H9 (cell line): ENCODE data around the gene IFNK. TPM values are rescaled to one million over a fixed set of nuclear protein-coding genes. Genes with fewer than 3 reads are reported as not detected.

Experiments
- DNase-seq: peaks from one replicate; pipeline ENCODE4 v3.0.0-alpha.2; 2017
- H2AFZ ChIP-seq: one replicate; pipeline ENCODE4 v1.6.1; 2013; ENCODE audit warnings: mild to moderate bottlenecking, low read length, control low read depth, moderate library complexity
- H2AK5ac ChIP-seq: 2 replicates; pipeline ENCODE4 v1.6.1; 2013; ENCODE audit warnings: low read length, control low read depth, mixed read lengths; ENCODE audit not compliant: insufficient read length
- H2BK120ac ChIP-seq: one replicate; pipeline ENCODE4 v1.6.1; 2013; ENCODE audit warnings: low read depth, mild to moderate bottlenecking, low read length, control low read depth, inconsistent platforms; ENCODE audit not compliant: poor library complexity, severe bottlenecking
- H2BK12ac ChIP-seq: 2 replicates; pipeline ENCODE4 v1.6.1; 2013; ENCODE audit warnings: low read length, control low read depth, mixed read lengths, low read depth; ENCODE audit not compliant: insufficient read length
- H2BK15ac ChIP-seq: 2 replicates; pipeline ENCODE4 v1.6.1; 2013; ENCODE audit warnings: low read depth, low read length, control low read depth
- H2BK20ac ChIP-seq: one replicate; pipeline ENCODE4 v1.6.1; 2013; ENCODE audit warnings: low read depth, mild to moderate bottlenecking, low read length, control low read depth, inconsistent platforms; ENCODE audit not compliant: poor library complexity, severe bottlenecking
- H2BK5ac ChIP-seq: 2 replicates; pipeline ENCODE4 v1.6.1; 2013; ENCODE audit warnings: low read length, control low read depth, mixed read lengths; ENCODE audit not compliant: insufficient read length
- H3K14ac ChIP-seq: 2 replicates; pipeline ENCODE4 v1.6.1; 2013; ENCODE audit warnings: low read length, control low read depth; ENCODE audit not compliant: insufficient read depth
- H3K18ac ChIP-seq: 2 replicates; pipeline ENCODE4 v1.6.1; 2013; ENCODE audit warnings: low read depth, mild to moderate bottlenecking, mixed read lengths, low read length, control low read depth; ENCODE audit not compliant: insufficient read length
- H3K23ac ChIP-seq: 2 replicates; pipeline ENCODE4 v1.6.1; 2013; ENCODE audit warnings: low read length, control low read depth, mixed read lengths, low read depth; ENCODE audit not compliant: insufficient read length
- H3K23me2 ChIP-seq: 2 replicates; pipeline ENCODE4 v1.6.1; 2013; ENCODE audit warnings: low read depth, mild to moderate bottlenecking, mixed read lengths, low read length, control low read depth; ENCODE audit not compliant: insufficient read length, poor library complexity, severe bottlenecking
- H3K27ac ChIP-seq: 2 replicates; pipeline ENCODE4 v1.5.1; 2013; ENCODE audit warnings: low read length, control low read depth, mixed read lengths, low read depth; ENCODE audit not compliant: insufficient read length
- H3K27me3 ChIP-seq: 2 replicates; pipeline ENCODE4 v1.6.1; 2013; ENCODE audit warnings: low read length, control low read depth, inconsistent platforms; ENCODE audit not compliant: insufficient read depth
- H3K4ac ChIP-seq: 2 replicates; pipeline ENCODE4 v1.6.1; 2013; ENCODE audit warnings: low read depth, mild to moderate bottlenecking, control low read depth, inconsistent platforms, low read length, moderate library complexity
- H3K4me1 ChIP-seq: 2 replicates; pipeline ENCODE4 v1.6.1; 2013; ENCODE audit warnings: low read length, control low read depth, inconsistent platforms; ENCODE audit not compliant: insufficient read depth
- H3K4me2 ChIP-seq: 2 replicates; pipeline ENCODE4 v1.6.1; 2013; ENCODE audit warnings: low read length, control low read depth, mixed read lengths; ENCODE audit not compliant: insufficient read length, insufficient read depth
- H3K56ac ChIP-seq: 2 replicates; pipeline ENCODE4 v1.6.1; 2013; ENCODE audit warnings: low read depth, mild to moderate bottlenecking, mixed read lengths, low read length, control low read depth; ENCODE audit not compliant: insufficient read length
- H3K79me1 ChIP-seq: 2 replicates; pipeline ENCODE4 v1.6.1; 2013; ENCODE audit warnings: low read depth, mild to moderate bottlenecking, moderate library complexity, low read length, control low read depth, inconsistent platforms; ENCODE audit not compliant: insufficient read depth, poor library complexity, severe bottlenecking
- H3K79me2 ChIP-seq: 2 replicates; pipeline ENCODE4 v1.6.1; 2013; ENCODE audit warnings: low read length, control low read depth, inconsistent platforms; ENCODE audit not compliant: insufficient read depth
- H3K9ac ChIP-seq: 2 replicates; pipeline ENCODE4 v1.6.1; 2013; ENCODE audit warnings: low read length, control low read depth, mixed read lengths; ENCODE audit not compliant: insufficient read length; ENCODE audit errors: extremely low read depth
- H3K9me3 ChIP-seq: one replicate; pipeline ENCODE4 v1.6.1; 2013; ENCODE audit warnings: low read depth, low read length, inconsistent platforms; ENCODE audit not compliant: control insufficient read depth
- H3T11ph ChIP-seq: one replicate; pipeline ENCODE4 v1.6.1; 2013; ENCODE audit warnings: mild to moderate bottlenecking, low read length, control low read depth, inconsistent platforms
- H4K20me1 ChIP-seq: one replicate; pipeline ENCODE4 v1.6.1; 2013; ENCODE audit not compliant: control insufficient read depth, insufficient read length, insufficient read depth
- H4K5ac ChIP-seq: 2 replicates; pipeline ENCODE4 v1.6.1; 2013; ENCODE audit warnings: low read depth, mild to moderate bottlenecking, mixed read lengths, low read length, control low read depth; ENCODE audit not compliant: insufficient read length
- H4K8ac ChIP-seq: replicated peaks from 2 replicates; pipeline ENCODE4 v1.6.1; 2013; ENCODE audit warnings: low read length, control low read depth, mixed read lengths, low read depth; ENCODE audit not compliant: insufficient read length
- H4K91ac ChIP-seq: 2 replicates; pipeline ENCODE4 v1.6.1; 2013; ENCODE audit warnings: low read depth, mild to moderate bottlenecking, moderate library complexity, mixed read lengths, low read length, control low read depth; ENCODE audit not compliant: insufficient read length
- H3K27ac Mint-ChIP-seq, 3 experiments: 2 replicates in 2 of 3; 3 replicates in 1 of 3; pipeline ENCODE4 v1.8.0; 2020 to 2021; ENCODE audit warnings: mixed read lengths in 3 of 3, mild to moderate bottlenecking in 1 of 3, moderate library complexity in 1 of 3
- H3K27me3 Mint-ChIP-seq: 2 replicates; pipeline ENCODE4 v1.8.0; 2021; ENCODE audit warnings: low read depth, mild to moderate bottlenecking, moderate library complexity, mixed read lengths
- H3K36me3 Mint-ChIP-seq, 3 experiments: 2 replicates in 2 of 3; 3 replicates in 1 of 3; pipeline ENCODE4 v1.8.0; 2020 to 2021; ENCODE audit warnings: low read depth in 3 of 3, mixed read lengths in 3 of 3; ENCODE audit not compliant: insufficient read depth in 1 of 3
- H3K4me1 Mint-ChIP-seq, 2 experiments: 2 replicates each; pipeline ENCODE4 v1.8.0; 2020; ENCODE audit warnings: mixed read lengths in 2 of 2
- H3K4me3 Mint-ChIP-seq, 2 experiments: 2 replicates in 1 of 2; 3 replicates in 1 of 2; pipeline ENCODE4 v1.8.0; 2020 to 2021; ENCODE audit warnings: mild to moderate bottlenecking in 2 of 2, mixed read lengths in 2 of 2, moderate library complexity in 1 of 2
- H3K9me3 Mint-ChIP-seq, 2 experiments: 2 replicates in 1 of 2; 3 replicates in 1 of 2; pipeline ENCODE4 v1.8.0; 2020; ENCODE audit warnings: mild to moderate bottlenecking in 2 of 2, mixed read lengths in 2 of 2, moderate library complexity in 1 of 2
- CTCF ChIP-seq: fragments of 200-600 bp; sonication (generic); conservative IDR thresholded peaks from 3 replicates; pipeline ENCODE4 v1.8.0; 2021; ENCODE audit warnings: antibody characterized with exemption, mild to moderate bottlenecking
- WGBS: extraction: QIAGEN DNeasy Blood & Tissue Kit; methylation state at CpG from one replicate; pipeline ENCODE4 v1.1.7; 2013; ENCODE audit warnings: missing lambda C conversion rate, low lambda C conversion rate, mixed read lengths; ENCODE audit not compliant: insufficient read length; ENCODE audit errors: extremely low coverage; 5-methylcytosine and 5-hydroxymethylcytosine counted together
- total RNA-seq: library from RNA; stranded (reverse); gene quantifications from 2 replicates; pipeline ENCODE4 v1.2.1, GENCODE V29; 2021

Gene IFNK
- total RNA-seq, 1 experiment from 2014 or later: not detected

GRCh38 chr9:27528076-27528885 is 4.2 kb downstream of the IFNK start:
- H2BK12ac ChIP-seq: no peak overlapping the region
- peak overlapping the region; percentile 92 to 98 for H3K4me3 Mint-ChIP-seq
- no peak overlapping the region for H3K56ac ChIP-seq
- H2AFZ ChIP-seq: no peak overlapping the region
- H3K14ac ChIP-seq: no peak overlapping the region
- no peaks in the 10 kb centered on the region for H3K79me1 ChIP-seq
- H3K79me2 ChIP-seq: no peaks in the 10 kb centered on the region
- no peak overlapping the region for H2BK120ac ChIP-seq
- no peak overlapping the region for H2BK5ac ChIP-seq
- H3K27me3 Mint-ChIP-seq: peaks cover 2% of the 10 kb centered on the region
- H4K5ac ChIP-seq: no peak overlapping the region
- H3K4me1 Mint-ChIP-seq: peaks cover 31 to 38% of the 10 kb centered on the region in 2 experiments
- no peak overlapping the region for H3K4ac ChIP-seq
- DNase-seq: peak; percentile 90
- H3K23me2 ChIP-seq: peaks cover 9% of the 10 kb centered on the region
- no peak overlapping the region for H4K91ac ChIP-seq
- no peaks in the 10 kb centered on the region for H3K27me3 ChIP-seq
- no peaks in the 10 kb centered on the region for H3K9me3 ChIP-seq
- H3K9me3 Mint-ChIP-seq: no peaks in the 10 kb centered on the region
- H3K23ac ChIP-seq: no peak overlapping the region
- no peak for TF ChIP-seq CTCF
- WGBS: no CpG with 5 or more reads among the region's 44 CpGs
- no peak overlapping the region for H4K8ac ChIP-seq
- H3K9ac ChIP-seq: peak overlapping the region; percentile 51
- no peak overlapping the region for H2AK5ac ChIP-seq
- no peak overlapping the region for H3K18ac ChIP-seq
- H4K20me1 ChIP-seq: no peaks in the 10 kb centered on the region
- H3K36me3 Mint-ChIP-seq: peaks cover 0 to 7% (median 1%) of the 10 kb centered on the region in 3 experiments; a peak in 3 of 7 replicates
- no peak overlapping the region for H2BK20ac ChIP-seq
- no peak overlapping the region for H3T11ph ChIP-seq
- H3K4me2 ChIP-seq: peak overlapping the region; percentile 78
- H3K27ac ChIP-seq: no peak overlapping the region
- H3K27ac Mint-ChIP-seq: peak overlapping the region; percentile 90 to 95 (median 94)
- no peak overlapping the region for H2BK15ac ChIP-seq
- no peaks in the 10 kb centered on the region; the same call in 1 of the 2 replicates for H3K4me1 ChIP-seq
